ENCODE results near the gene KLHL29.

DNA sequence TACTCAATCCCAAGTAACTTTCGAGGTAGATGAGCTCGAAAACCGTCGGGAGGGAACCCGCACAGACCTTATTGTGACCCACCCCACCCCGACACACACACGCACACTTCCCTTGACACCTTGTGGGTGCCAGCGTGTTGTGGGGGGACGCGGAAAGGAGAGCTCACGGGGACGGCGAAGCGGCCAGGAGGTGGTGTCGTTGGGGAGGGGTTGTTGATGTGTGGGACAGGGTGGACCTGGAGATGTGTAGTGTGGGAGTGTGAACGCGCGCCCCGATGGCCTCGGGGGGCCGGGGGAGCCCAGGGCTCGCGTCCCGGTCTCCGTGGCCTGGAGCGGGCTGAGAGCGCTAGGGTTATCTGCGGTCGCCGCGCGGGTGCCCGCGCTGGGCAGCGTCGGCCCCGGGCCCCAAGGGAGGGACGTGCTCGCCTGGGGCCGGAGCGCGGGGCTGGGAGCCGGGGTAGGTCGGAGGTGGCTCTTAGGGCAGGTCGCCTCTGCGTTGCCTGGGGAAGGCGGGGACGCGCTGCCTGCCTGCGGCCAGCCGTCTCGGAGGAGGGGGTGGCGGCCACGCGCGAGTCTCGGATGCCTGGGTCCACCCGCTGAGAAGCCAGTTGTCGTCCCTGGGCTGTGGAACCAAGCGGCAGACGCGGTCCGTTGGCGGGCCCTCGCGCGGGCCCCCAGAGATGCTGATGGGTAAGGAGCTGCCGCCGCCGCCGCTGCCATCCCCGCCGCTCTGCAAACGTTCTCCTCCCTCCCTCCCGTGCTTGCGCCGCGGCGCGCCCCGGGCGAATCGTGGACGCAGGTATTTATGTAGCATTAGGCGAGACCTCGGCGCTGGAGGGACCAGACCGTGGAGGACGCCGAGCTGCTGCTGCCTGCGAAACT is 1.6 kb downstream of the KLHL29 start:
- TF ChIP-seq CTCF (IDR thresholded peaks at IDR 0.05; ENCODE audit: low read depth, low read length) (no peak), POLR2A (IDR thresholded peaks at IDR 0.05; ENCODE audit: extremely low read depth, insufficient read length) (no peak), MAX (IDR thresholded peaks at IDR 0.05; ENCODE audit: low read depth, low read length) (no peak)

All from NB4 (cell line).